UCSD-AML1 (cell line): ENCODE measurements around the gene HOXD13.

ENCODE experiments used
- DNase-seq: peaks from one replicate; lab custom pipeline; 2025; ENCODE audit not compliant: unreplicated experiment; lab: John Stamatoyannopoulos, UW

Gene HOXD13

DNA sequence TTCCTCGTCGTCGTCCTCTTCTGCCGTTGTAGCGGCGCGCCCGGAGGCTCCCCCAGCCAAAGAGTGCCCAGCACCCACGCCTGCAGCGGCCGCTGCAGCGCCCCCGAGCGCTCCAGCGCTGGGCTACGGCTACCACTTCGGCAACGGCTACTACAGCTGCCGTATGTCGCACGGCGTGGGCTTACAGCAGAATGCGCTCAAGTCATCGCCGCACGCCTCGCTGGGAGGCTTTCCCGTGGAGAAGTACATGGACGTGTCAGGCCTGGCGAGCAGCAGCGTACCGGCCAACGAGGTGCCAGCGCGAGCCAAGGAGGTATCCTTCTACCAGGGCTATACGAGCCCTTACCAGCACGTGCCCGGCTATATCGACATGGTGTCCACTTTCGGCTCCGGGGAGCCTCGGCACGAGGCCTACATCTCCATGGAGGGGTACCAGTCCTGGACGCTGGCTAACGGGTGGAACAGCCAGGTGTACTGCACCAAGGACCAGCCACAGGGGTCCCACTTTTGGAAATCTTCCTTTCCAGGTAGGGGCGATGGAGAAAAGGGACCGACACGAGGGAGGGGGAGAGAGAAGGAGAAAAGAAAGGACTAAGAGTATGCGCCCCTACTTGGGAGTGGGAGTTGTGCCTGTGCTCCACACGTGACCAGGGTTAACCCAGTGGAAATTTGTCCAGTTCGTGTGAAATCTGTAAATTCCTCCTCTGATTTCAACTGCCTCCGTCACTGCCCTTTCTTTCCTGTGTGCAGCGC lies 800 bp downstream of the HOXD13 start:
- no peak for DNase-seq

DNA sequence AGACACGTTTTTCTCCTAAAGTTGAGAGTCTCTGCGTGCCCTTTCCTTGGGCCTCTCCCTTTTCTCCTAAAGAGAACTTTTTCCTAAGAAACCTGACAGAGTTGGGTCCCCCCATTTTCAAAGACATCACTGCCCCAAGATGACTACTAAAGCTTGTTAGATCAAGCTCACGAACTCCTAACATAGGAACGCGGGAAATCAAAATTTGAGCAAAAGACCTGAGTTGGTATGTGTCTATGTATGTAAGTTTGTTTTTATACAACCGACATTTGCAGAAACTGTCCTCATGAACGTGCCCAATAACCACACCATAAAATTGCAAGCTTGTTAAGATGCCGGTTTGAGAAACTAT lies 1.4 kb downstream of the HOXD13 start:
- DNase-seq = no peak

DNA sequence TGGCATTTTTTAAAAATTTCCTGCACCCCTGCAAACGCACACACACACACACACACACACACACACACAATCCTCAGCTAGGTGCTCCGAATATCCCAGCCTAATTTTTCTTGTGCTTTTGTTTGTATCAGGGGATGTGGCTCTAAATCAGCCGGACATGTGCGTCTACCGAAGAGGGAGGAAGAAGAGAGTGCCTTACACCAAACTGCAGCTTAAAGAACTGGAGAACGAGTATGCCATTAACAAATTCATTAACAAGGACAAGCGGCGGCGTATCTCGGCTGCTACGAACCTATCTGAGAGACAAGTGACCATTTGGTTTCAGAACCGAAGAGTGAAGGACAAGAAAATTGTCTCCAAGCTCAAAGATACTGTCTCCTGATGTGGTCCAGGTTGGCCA lies 1.8 kb downstream of the HOXD13 start:
- DNase-seq = no peak

DNA sequence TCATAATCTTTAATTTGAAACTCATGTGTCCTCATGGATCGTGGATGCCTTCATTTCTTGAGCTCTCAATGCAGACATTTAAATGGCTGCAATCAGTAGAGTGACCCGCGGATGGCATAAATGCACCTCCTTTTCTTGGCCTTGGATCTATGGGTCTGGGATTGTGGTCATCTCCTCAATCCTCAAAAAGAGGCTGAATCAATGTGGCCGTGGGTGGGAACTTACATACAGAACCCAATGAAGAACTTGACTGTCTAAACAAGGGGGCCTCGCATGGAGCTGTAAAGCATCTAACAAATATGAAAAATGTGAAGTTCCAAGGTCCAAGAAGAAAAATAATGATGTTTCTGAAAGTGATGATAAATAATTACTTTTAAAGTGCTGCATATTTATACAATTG lies 2.9 kb downstream of the HOXD13 start:
- DNase-seq = no peak

DNA sequence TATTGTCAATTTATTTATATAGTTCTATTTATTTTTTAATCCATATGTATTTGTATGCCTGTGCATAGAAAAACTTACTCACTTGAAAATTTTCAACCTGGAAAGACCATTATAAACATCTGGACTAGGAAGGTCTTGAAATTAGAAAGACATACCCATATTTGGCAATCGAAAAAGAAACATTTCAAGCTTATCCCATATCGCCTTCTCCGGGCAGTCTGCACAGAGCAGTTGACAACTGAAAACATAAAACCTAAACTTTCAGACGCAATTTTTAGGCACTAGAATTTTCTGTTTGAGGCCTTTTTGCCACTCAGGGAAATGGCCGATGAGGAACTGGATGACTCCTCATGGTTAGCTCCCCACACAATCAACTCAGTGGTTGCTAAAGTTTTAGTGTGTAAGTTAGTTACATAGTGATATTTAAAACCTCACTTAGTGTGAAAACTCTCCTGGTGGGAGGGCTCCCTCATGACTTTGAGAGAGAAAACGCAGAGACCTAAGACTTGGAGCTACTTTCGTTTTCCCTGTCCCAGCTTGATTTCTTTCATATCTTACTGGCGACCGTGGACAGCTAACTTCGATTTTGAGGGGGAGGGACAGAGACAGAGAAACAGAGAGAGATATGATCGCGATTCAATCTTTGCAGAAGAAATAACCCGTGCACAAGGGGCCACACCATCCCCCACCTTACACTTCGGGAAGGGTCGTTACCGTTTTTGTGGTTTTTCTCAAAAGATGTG lies 3.9 kb downstream of the HOXD13 start:
- DNase-seq = no peak

DNA sequence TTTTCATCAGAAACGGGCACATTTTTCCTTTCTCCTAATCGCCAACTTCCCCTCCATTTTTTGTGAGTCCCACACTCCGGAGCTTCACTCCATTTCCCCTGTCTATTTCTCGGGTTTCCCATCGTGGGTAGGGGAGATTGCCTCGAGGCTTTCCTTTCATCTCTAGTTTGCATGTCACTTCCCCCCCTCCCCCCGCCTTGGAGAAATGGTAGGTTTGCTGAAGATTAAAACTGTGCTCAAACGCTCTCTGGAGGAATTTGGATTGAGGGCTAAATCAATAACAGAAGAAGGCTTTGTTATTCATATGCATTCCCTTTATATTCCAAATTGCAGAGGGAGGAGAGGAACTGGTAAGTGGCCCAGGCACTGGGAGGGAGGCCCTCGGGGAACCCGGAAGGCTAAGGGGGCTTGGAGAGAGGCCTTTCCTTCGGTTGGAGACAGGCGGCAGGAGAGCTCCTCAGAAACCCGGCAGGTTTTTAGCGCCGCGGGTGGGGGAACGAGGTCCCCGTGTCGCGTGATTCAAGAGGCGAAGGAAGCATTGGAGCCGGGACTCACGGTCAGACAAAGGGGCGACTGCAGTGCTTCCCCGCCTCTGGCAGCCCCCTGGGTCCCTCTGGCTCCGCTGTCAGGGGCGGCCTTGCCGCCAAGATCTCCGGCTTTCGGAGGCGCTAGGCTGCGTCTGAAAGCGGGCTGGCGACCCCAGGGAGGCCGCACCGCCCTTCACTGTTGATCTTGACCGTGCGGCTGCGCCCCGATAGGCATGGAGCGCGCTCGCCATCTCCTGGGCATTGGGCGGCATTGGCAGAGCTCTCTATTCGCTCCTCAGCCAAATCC lies 4.7 kb downstream of the HOXD13 start:
- DNase-seq = peak; percentile 75

DNA sequence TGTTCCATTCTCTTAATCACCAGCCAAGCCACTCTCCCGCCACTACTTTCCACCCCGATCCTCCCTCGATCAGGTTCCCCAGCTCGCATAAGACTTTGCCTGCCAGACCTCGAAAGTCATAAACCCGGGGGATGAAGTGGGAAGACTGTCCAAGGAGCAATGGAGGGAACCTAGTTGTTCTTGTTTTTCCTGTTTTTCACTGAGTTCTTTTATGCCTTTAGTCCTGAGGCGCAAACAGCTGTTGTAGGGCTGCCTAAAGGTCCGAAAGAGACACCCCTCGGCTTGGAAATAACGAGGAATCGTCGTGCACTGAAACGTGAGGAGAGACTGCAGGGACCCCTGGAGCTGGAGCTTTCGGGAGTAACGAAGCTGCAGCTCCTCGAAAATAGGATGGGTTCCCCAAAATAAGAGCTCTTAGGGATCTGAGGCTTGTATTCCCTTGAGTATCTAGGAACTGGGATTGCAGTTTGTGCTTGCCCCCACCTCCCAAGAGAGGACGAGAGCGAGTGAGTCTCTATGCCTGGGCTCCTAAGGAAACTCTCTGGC lies 5.4 kb downstream of the HOXD13 start:
- no peak for DNase-seq

DNA sequence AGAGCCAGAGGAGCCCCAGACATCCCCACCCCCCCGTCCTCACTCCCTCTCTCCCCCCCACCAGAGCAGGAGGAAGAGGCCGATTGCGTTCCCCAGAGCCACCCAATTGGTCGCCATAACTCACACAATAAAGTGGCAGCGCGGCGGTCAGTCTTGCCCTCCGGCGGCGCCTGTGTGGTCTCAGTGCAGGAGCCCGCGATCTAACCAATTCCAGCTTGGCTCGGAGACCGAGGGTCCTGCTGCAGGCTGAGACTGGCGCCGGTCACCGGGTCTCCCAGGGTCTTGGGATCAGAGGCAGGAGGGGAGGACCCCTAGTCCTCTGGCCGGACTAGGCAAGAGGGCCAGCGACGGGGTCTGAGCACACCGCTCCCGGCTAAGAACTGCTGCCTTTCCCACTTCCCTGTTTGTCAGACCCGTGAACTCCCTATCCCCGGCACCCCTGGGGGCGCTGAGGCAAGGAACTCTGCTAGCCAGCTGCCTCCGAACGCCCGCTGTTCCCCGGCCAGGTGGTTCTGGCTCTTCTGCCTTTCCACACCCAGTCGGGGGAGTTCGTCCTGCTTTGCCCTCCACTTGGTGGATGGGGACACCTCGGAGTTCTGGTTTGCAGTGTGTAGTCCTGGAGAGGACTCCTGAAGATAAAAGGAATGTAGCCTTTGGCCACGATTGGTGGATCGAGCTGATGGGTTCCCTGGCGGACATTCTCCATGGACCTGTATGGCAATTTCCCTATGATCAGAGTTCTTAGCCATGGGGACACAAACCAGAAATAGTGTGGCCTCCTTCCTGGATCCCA lies 6.0 kb downstream of the HOXD13 start:
- no peak for DNase-seq

DNA sequence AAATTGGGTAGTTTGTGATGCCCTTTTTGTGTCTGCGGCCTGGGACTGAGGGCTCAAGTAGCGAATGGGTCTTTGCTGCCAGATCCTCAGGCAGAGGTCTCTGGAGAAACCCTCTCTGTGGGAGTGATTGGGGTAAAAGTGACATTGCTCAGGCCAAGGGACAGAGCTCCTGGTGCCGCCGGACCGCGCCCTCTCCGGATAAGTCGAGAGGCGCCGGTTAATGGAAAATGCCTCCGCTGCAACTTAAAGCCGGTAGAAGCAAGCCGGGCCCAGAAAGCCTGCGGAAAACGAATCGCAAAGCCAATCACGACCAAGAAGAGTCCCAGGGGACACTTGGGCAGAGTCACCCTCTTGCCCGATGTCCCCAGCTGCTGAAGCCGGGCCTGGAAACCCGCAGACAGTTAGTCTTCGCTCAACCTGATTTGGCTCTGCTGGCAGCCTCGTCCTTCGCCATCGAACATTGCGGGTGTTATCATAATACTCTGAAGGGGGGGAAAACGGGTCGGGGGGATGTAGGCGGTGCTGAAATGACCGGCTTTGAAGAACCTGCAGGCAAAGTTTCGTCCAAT lies 6.7 kb downstream of the HOXD13 start:
- DNase-seq = no peak

DNA sequence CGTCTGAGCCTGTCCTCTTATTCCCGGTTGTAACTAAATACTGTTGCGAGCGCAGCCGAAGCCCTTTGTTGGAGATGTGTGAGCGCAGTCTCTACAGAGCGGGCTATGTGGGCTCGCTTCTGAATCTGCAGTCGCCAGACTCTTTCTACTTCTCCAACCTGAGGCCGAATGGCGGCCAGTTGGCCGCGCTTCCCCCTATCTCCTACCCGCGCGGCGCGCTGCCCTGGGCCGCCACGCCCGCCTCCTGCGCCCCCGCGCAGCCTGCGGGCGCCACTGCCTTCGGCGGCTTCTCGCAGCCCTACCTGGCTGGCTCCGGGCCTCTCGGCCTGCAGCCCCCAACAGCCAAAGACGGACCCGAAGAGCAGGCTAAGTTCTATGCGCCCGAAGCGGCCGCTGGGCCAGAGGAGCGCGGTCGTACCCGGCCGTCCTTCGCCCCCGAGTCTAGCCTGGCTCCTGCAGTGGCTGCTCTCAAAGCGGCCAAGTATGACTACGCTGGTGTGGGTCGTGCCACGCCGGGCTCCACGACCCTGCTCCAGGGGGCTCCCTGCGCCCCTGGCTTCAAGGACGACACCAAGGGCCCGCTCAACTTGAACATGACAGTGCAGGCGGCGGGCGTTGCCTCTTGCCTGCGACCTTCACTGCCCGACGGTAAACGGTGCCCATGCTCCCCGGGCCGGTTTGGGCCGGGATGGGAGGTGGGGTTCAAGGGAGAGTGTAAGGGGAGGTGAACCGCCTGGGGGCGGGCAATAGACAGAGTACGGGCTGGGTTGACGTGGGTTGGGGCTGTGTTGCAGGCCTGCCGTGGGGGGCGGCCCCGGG lies 7.4 kb downstream of the HOXD13 start, which contains the start of gene HOXD12:
Gene HOXD12 (plus strand): TSS at position 68 of the 819 bp plus-strand sequence. CDS start 7 bp downstream, at position 75.
- DNase-seq = no peak

DNA sequence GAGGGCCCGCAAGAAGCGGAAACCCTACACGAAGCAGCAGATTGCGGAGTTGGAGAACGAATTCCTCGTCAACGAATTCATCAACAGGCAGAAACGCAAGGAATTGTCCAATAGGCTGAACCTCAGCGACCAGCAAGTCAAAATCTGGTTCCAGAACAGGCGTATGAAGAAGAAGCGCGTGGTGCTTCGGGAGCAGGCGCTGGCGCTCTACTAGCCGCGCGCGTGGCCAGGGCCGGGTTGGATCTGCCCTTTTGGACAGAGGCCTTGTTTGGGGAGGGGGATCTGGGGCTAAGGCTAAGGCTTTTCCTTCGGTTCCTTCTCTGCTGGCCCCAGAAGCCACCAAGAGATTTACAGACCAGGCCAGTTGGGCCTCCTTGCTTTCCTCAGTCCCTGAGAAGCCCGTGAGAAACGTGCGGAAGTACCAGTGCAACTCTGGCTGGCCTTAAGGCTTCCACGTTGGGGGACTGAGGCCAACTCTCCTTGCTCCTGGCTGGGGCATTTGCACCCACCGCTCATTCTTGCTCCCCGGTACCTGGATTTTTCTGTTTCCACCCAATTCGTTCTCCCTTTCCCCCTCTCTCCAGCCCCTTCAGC lies 8.1 kb downstream of the HOXD13 start:
- DNase-seq = no peak

DNA sequence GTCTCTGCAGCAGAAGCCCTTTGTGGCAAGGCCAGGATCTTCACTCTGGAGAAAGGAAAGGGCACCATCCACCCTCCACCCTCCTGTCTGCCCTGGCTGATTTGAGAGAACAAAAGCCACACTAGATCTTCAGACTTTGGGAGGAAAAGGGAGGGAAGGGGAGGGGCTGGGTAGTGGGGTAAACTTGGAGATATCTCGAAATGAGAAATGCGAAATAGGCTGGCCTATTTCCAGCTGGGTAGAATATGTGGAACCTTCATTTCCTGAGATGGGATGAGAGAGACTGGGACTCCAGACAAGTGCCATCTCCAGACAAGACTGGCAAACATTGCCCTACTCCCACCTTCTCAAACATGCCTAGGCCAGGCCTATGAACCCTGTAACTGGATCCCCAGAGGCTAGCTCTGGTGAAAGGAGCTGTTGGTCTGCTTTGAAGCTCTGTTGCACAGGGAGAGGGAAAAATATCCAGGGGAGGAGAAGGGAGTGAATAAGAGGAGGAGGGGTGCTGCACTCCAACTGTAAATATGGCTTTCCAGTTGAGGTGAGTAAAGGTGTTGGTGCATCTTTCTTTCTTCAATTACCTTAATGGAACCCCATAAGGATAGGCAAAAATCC lies 8.8 kb downstream of the HOXD13 start:
- no peak for DNase-seq

DNA sequence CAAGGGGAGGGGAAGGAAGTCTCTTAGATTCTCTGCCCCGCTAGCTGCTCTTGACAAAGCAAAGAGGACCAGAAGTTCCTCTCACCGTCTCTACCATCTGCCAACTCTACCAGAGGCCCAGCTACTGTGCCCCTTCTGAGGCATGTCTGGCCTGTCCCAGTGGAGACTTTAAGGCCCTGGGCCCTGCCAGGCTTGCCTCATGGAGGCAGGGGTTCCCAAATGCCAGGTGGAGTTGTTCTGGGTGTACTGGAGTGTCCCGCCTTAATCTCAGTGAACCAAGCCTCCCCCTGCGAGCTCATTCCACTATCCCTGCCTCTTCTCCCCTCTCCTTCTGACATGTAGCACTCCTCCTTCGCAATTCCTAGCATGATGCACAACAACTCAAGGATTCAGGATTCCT lies 9.3 kb downstream of the HOXD13 start:
- no peak for DNase-seq

DNA sequence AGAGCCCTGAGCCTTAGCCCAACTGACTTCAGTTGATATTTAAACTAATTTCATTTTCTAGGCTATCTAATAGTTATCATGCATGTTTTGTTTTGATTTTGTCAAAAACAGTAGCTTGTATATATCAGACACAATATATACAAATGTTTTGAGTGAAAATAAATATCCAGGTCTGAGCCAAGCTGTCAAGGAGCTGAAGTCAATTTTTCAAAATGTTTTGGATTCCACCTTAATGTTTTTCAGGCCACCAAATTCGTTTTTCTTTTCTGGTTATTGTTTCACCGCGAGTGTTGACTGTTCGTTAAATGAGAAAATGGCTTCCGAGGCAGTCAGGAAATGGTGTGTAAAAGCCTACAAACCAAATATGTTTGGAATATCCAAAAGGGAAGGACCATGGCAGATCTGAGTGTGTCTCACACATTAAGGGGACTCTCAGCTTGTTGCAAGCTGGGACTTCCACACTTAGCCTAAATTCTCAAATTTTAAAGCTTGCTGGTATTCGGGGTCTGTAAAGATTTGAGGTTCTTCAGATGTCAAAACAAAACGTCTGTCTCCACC lies 9.9 kb downstream of the HOXD13 start:
- no peak for DNase-seq

DNA sequence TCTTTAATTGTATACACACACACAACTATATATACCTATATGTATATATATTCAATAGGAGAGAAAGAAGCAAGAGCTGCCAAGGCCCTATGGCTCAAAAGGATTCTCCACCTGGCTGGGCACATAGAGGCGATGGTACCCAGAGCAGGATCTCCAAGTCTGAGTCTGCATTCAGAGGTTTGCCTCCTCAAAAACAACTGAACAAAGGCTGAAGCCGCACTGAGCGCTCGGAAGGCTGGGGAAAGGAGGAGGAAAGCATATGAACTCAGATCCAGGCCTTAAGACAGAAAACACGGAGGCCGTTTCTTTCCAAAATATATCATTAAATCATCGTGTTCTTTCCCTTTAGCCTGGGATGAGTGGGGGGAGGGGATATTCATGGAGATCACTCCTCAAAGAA lies 10.7 kb downstream of the HOXD13 start:
- no peak for DNase-seq

DNA sequence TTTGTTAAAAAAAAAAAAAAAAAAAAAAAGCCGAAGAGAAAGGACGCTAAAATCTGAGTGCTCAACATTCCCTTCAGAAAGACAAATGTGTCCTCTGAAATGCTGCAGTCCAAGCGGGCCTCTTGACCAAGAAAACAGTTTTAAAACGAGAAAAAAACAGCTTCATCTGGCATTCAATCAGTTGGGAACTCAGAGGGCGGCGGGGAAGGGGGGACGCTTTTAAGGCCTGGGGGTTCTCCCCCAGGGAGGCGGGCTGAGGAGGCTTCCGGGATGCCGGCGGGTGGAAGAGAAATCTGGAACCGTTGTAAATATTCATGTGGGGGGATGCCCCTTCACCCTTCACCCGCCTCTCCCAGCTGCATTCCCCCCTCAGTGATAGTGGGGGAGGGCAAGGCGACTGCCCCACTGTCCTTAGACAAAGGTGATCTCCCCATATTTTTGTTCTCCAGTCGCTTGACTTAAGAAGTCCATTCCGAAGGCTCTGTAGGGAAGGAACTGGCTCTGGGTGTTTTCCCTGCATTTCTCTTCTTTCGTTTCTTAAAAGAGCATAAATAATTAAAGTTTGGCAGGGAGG lies 11.3 kb downstream of the HOXD13 start:
- no peak for DNase-seq

DNA sequence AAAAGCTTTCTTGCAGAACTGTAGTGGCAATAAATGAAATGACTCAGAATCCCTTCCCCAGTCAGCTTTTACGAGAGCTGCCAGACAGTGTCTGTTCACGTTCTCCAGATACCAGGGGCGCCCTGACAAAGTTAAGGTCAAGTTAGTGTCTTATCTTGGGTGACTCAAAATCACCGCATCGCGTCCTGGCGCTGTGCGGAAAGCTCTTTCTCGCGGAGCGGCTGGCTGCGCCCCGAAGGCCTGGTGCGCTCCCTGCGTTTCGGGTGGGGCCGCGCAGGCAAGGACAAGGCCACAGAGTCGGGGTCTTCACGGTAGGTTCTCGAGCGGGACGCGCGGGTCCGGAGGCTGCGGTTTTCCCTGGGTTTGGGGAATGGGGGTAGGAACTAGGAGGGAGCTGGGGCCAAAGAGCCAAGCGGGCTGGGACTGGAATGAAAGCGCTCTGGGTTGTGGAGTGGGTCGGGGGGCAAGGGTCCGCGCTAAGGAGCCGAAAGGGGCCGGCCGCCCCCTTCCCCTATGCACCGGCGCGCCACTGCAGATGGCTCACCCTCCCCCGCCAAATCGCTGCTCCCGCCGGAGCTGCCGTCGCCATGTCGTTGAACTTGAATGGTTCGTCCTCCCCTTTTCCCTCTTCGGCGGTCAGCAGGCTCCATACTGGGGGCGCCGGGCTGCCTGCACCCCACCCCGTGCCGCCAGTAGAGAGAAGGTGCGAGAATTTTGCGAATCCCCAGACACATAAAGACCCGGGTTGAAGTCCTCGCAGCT lies 12.0 kb downstream of the HOXD13 start:
- DNase-seq = no peak
